WTC11 (cell line): ENCODE results near the gene SERPINB1.

ENCODE experiments used
- ATF2 ChIP-seq: sonication (generic); formaldehyde crosslinking; IDR thresholded peaks from 2 replicates; pipeline ENCODE4 v1.8.1; 2022; ENCODE audit warnings: low read depth, missing genetic modification reagents, borderline replicate concordance
- TF ChIP-seq, protein P1 (sequence below): fragments of 200-600 bp; IDR thresholded peaks from 2 replicates; pipeline ENCODE4 v1.8.0; 2022; ENCODE audit warnings: antibody characterized with exemption
- TF ChIP-seq, protein P2 (sequence below): sonication (generic); formaldehyde crosslinking; IDR thresholded peaks from 2 replicates; pipeline ENCODE4 v1.8.0; 2022; ENCODE audit warnings: mild to moderate bottlenecking, missing genetic modification reagents

- TF ChIP-seq, protein P1, sequence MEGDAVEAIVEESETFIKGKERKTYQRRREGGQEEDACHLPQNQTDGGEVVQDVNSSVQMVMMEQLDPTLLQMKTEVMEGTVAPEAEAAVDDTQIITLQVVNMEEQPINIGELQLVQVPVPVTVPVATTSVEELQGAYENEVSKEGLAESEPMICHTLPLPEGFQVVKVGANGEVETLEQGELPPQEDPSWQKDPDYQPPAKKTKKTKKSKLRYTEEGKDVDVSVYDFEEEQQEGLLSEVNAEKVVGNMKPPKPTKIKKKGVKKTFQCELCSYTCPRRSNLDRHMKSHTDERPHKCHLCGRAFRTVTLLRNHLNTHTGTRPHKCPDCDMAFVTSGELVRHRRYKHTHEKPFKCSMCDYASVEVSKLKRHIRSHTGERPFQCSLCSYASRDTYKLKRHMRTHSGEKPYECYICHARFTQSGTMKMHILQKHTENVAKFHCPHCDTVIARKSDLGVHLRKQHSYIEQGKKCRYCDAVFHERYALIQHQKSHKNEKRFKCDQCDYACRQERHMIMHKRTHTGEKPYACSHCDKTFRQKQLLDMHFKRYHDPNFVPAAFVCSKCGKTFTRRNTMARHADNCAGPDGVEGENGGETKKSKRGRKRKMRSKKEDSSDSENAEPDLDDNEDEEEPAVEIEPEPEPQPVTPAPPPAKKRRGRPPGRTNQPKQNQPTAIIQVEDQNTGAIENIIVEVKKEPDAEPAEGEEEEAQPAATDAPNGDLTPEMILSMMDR, result no peak
- TF ChIP-seq, protein P2, sequence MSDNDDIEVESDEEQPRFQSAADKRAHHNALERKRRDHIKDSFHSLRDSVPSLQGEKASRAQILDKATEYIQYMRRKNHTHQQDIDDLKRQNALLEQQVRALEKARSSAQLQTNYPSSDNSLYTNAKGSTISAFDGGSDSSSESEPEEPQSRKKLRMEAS (CRISPR knock-in tag), result no peak
- no peak for TF ChIP-seq ATF2 (CRISPR knock-in tag)
These were observed 44.5 kb upstream of the SERPINB1 start for GRCh38 chr6:2885967-2886735.
